Tibial artery (tissue), 4 donors: ENCODE measurements around the gene CARMIL1.

Source experiments
- DNase-seq, 2 donors: peaks; one replicate each; pipeline ENCODE4 v3.0.0-alpha.2; 2019
- H3K27ac ChIP-seq, 2 donors: fragments of 200-600 bp; sonication (generic) in 1 of 2; 1 replicate in 1 of 2; 2 replicates in 1 of 2; pipeline ENCODE4 v1.5.1; 2018 to 2019; ENCODE audit warnings: mild to moderate bottlenecking in 1 of 2
- H3K27me3 ChIP-seq, 2 donors: fragments of 200-600 bp; sonication (generic) in 1 of 2; one replicate each; pipeline versions ENCODE4 v1.5.1 to v1.6.0; 2016 to 2019
- H3K36me3 ChIP-seq, 3 donors: fragments of 200-600 bp; sonication (generic) in 2 of 3; one replicate each; pipeline ENCODE4 v1.5.1; 2016 to 2019; ENCODE audit warnings: mild to moderate bottlenecking in 2 of 3
- H3K4me1 ChIP-seq, 4 donors: fragments of 200-600 bp; sonication (generic) in 2 of 4; 1 replicate in 3 of 4; 2 replicates in 1 of 4; pipeline ENCODE4 v1.5.1; 2016 to 2019
- H3K4me3 ChIP-seq, 2 donors: fragments of 200-600 bp; sonication (generic) in 1 of 2; 1 replicate in 1 of 2; 2 replicates in 1 of 2; pipeline ENCODE4 v1.5.1; 2018 to 2019; ENCODE audit warnings: mild to moderate bottlenecking in 2 of 2
- H3K9me3 ChIP-seq, 3 donors: fragments of 200-600 bp; sonication (generic) in 1 of 3; one replicate each; pipeline ENCODE4 v1.5.1; 2016 to 2019
- intact Hi-C: fragments of 100-400 bp; cut with DNase I; formaldehyde crosslinking; loops from one replicate; pipeline ENCODE4 v1.15.0; 2023; ENCODE audit warnings: low total_unique reads
- TF ChIP-seq, protein P1 (sequence below), 2 experiments: fragments of 200-600 bp in 1 of 2; fragments of 450-650 bp in 1 of 2; IDR thresholded peaks; one replicate each; pipeline ENCODE4 v1.5.1; 2017 to 2019; ENCODE audit warnings: antibody characterized with exemption in 2 of 2, mild to moderate bottlenecking in 1 of 2, moderate library complexity in 1 of 2

Gene CARMIL1

GRCh38 chr6:25405442-25405841, 126.3 kb downstream of the CARMIL1 start:
- no peak overlapping the region for H3K27ac ChIP-seq

GRCh38 chr6:25407431-25407830, 128.3 kb downstream of the CARMIL1 start:
- TF ChIP-seq, protein P1, sequence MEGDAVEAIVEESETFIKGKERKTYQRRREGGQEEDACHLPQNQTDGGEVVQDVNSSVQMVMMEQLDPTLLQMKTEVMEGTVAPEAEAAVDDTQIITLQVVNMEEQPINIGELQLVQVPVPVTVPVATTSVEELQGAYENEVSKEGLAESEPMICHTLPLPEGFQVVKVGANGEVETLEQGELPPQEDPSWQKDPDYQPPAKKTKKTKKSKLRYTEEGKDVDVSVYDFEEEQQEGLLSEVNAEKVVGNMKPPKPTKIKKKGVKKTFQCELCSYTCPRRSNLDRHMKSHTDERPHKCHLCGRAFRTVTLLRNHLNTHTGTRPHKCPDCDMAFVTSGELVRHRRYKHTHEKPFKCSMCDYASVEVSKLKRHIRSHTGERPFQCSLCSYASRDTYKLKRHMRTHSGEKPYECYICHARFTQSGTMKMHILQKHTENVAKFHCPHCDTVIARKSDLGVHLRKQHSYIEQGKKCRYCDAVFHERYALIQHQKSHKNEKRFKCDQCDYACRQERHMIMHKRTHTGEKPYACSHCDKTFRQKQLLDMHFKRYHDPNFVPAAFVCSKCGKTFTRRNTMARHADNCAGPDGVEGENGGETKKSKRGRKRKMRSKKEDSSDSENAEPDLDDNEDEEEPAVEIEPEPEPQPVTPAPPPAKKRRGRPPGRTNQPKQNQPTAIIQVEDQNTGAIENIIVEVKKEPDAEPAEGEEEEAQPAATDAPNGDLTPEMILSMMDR (IDR thresholded peaks at IDR 0.05) = no peak
- no peaks in the 10 kb centered on the region for H3K27me3 ChIP-seq
- H3K4me3 ChIP-seq = no peak overlapping the region
- no peaks in the 10 kb centered on the region for H3K9me3 ChIP-seq
- intact Hi-C loops = no loop called here
- H3K27ac ChIP-seq = no peak overlapping the region
- peaks cover 0 to 70% (median 12%) of the 10 kb centered on the region in 4 donors for H3K4me1 ChIP-seq
- no peaks in the 10 kb centered on the region for H3K36me3 ChIP-seq
- no peak for DNase-seq

More at GRCh38 chr6:25405442-25405841, 126.3 kb downstream of the CARMIL1 start:
- intact Hi-C loops = no loop called here
- no peaks in the 10 kb centered on the region for H3K9me3 ChIP-seq
- no peak for DNase-seq
- H3K4me3 ChIP-seq = no peak overlapping the region
- TF ChIP-seq, protein P1 (IDR thresholded peaks at IDR 0.05) = no peak
- H3K36me3 ChIP-seq = no peaks in the 10 kb centered on the region
- H3K4me1 ChIP-seq = peaks cover 0 to 52% (median 11%) of the 10 kb centered on the region in 4 donors
- no peaks in the 10 kb centered on the region for H3K27me3 ChIP-seq

GRCh38 chr6:25410102-25410501, 130.9 kb downstream of the CARMIL1 start:
- Histone ChIP-seq H3K27me3 (no peaks in the 10 kb centered on the region), H3K9me3 (no peaks in the 10 kb centered on the region), H3K36me3 (no peaks in the 10 kb centered on the region), H3K4me3 (no peak overlapping the region), H3K27ac (no peak overlapping the region), H3K4me1 (peaks cover 0 to 77% (median 22%) of the 10 kb centered on the region in 4 donors)
- no peak for DNase-seq
- intact Hi-C loops = no loop called here
- TF ChIP-seq, protein P1 (IDR thresholded peaks at IDR 0.05) = no peak

- no peaks in the 10 kb centered on the region for H3K9me3 ChIP-seq
- no peak overlapping the region for H3K4me3 ChIP-seq
- no peaks in the 10 kb centered on the region for H3K27me3 ChIP-seq
- peaks cover 0 to 77% (median 21%) of the 10 kb centered on the region in 4 donors for H3K4me1 ChIP-seq
- intact Hi-C loops = no loop called here
- no peaks in the 10 kb centered on the region for H3K36me3 ChIP-seq
- no peak for DNase-seq
- TF ChIP-seq, protein P1 (IDR thresholded peaks at IDR 0.05) = no peak
- no peak overlapping the region for H3K27ac ChIP-seq
These were observed 132.3 kb downstream of the CARMIL1 start for GRCh38 chr6:25411316-25411950.

DNA sequence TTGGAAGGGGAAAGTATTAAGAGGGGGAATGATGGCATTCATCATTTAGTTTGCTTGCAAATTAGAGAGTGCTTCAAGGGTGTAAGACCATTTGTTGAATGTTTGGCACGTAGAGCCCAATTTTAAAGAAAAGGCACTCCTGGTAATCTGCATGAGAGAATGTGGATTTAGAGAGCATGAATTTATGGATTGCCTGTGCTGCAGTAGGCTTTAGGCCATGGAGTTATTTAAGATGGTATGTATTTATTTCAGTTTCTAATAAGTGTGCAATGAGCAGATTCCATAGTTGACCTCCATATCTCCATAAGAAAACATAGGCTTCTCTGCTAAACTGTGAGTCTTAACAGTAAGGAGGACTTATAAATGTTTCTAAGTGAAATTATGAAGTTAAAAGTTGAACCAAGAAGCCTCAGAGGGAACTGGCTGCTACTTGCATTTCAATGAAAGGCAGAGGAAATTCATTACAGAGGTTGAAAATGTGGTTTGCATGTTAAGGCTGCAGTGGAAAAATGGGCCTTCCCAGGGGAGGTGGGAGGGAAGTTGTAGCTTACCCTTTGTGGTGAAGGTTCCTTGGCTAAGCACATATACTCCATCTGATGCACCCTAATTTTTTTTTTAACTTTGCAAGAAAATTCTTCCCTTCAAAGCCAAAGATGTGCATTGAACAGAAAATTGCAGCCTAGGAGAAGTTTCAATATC, 134.2 kb downstream of the CARMIL1 start:
- H3K36me3 ChIP-seq = no peaks in the 10 kb centered on the region
- no peaks in the 10 kb centered on the region for H3K9me3 ChIP-seq
- H3K4me3 ChIP-seq = no peak overlapping the region
- H3K27ac ChIP-seq = no peak overlapping the region
- no peaks in the 10 kb centered on the region for H3K27me3 ChIP-seq
- DNase-seq = no peak
- intact Hi-C loops = no loop called here
- H3K4me1 ChIP-seq = peaks cover 0 to 91% (median 28%) of the 10 kb centered on the region in 4 donors
- TF ChIP-seq, protein P1 (IDR thresholded peaks at IDR 0.05) = no peak
